HUDEP-2 (cell line): ENCODE data around the gene TSPAN2.

Experiments used
- DNase-seq, 76 experiments: peaks; one replicate each; lab custom pipeline; 2025; ENCODE audit not compliant: unreplicated experiment in 76 of 76; lab: John Stamatoyannopoulos, UW

Gene TSPAN2

GRCh38 chr1:115089420-115090185 is at the start of gene TSPAN2:
TSS of gene TSPAN2 (minus strand) at chr1:115089503. CDS start at chr1:115089432, 71 bp downstream.
- no peak for DNase-seq

GRCh38 chr1:115138973-115139372 is 49.7 kb upstream of the TSPAN2 start:
- peak in 55 of 76 experiments; percentile 2 to 67 (median 30) for DNase-seq

GRCh38 chr1:115138271-115138670 is 49.0 kb upstream of the TSPAN2 start:
- DNase-seq: no peak

- no peak for DNase-seq
These were observed 47.9 kb upstream of the TSPAN2 start for GRCh38 chr1:115137191-115137590.

- DNase-seq: no peak
These were observed 47.4 kb upstream of the TSPAN2 start for GRCh38 chr1:115136706-115137105.

- DNase-seq: no peak
These were observed 46.8 kb upstream of the TSPAN2 start for GRCh38 chr1:115136106-115136505.

GRCh38 chr1:115135681-115136080 is 46.4 kb upstream of the TSPAN2 start:
- no peak for DNase-seq

GRCh38 chr1:115134850-115135480 is 45.7 kb upstream of the TSPAN2 start:
- DNase-seq: no peak

GRCh38 chr1:115134231-115134630 is 44.9 kb upstream of the TSPAN2 start:
- DNase-seq: no peak

- no peak for DNase-seq
These were observed 44.1 kb upstream of the TSPAN2 start for GRCh38 chr1:115133440-115133839.

- no peak for DNase-seq
These were observed 41.5 kb upstream of the TSPAN2 start for GRCh38 chr1:115130786-115131185.

- DNase-seq: no peak
These were observed 39.9 kb upstream of the TSPAN2 start for GRCh38 chr1:115129071-115129640.

GRCh38 chr1:115127539-115127938 is 38.2 kb upstream of the TSPAN2 start:
- no peak for DNase-seq

GRCh38 chr1:115126516-115126915 is 37.2 kb upstream of the TSPAN2 start:
- no peak for DNase-seq

- no peak for DNase-seq
These were observed 33.8 kb upstream of the TSPAN2 start for GRCh38 chr1:115123116-115123515.

GRCh38 chr1:115121793-115122192 is 32.5 kb upstream of the TSPAN2 start:
- no peak for DNase-seq

GRCh38 chr1:115120296-115120695 is 31.0 kb upstream of the TSPAN2 start:
- DNase-seq: no peak

GRCh38 chr1:115118611-115119010 is 29.3 kb upstream of the TSPAN2 start:
- no peak for DNase-seq

GRCh38 chr1:115118086-115118485 is 28.8 kb upstream of the TSPAN2 start:
- no peak for DNase-seq

GRCh38 chr1:115117298-115117697 is 28.0 kb upstream of the TSPAN2 start:
- no peak for DNase-seq

GRCh38 chr1:115116512-115116911 is 27.2 kb upstream of the TSPAN2 start:
- DNase-seq: no peak
